ENCODE results near the gene TBCK.

DNA sequence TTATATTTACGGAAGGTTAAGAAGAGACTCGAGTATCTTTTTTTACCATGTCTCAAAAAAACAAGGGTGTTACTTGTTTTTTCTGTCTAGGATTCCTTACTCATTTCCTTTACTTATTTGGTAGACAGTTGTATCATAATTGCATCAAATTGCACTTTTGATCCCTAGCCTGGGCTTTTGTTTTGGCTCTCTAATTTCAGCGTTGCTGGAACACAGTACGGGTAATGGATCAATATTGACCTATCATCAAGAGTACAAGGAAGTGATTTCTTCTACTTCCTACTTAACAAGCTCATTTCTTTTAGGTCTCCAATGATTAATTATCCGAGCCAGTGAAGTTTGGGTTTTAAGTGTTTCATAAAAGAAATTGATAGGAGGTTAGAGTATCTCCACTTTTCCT lies 17.2 kb upstream of the TBCK start:
- TF ChIP-seq POLR2A (IDR thresholded peaks at IDR 0.05) (no peak), POLR2AphosphoS5 (IDR thresholded peaks at IDR 0.05) (no peak)
- TF ChIP-seq, protein P1, sequence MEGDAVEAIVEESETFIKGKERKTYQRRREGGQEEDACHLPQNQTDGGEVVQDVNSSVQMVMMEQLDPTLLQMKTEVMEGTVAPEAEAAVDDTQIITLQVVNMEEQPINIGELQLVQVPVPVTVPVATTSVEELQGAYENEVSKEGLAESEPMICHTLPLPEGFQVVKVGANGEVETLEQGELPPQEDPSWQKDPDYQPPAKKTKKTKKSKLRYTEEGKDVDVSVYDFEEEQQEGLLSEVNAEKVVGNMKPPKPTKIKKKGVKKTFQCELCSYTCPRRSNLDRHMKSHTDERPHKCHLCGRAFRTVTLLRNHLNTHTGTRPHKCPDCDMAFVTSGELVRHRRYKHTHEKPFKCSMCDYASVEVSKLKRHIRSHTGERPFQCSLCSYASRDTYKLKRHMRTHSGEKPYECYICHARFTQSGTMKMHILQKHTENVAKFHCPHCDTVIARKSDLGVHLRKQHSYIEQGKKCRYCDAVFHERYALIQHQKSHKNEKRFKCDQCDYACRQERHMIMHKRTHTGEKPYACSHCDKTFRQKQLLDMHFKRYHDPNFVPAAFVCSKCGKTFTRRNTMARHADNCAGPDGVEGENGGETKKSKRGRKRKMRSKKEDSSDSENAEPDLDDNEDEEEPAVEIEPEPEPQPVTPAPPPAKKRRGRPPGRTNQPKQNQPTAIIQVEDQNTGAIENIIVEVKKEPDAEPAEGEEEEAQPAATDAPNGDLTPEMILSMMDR (IDR thresholded peaks at IDR 0.05 in 8 of 11, conservative IDR thresholded peaks at IDR 0.05 in 3 of 11), result no peak

Data from spleen (tissue), 7 donors.